SK-N-MC (cell line): ENCODE measurements around the gene ITGA11.

Source experiments
- EZH2 ChIP-seq: fragments of 200-600 bp; sonication (generic); IDR thresholded peaks from one replicate; pipeline ENCODE4 v1.6.1; 2017; ENCODE audit warnings: antibody characterized with exemption
- POLR2AphosphoS5 ChIP-seq: IDR thresholded peaks from 2 replicates; pipeline ENCODE4 v1.6.1; 2012; ENCODE audit warnings: mild to moderate bottlenecking, low read depth, low read length, borderline replicate concordance

DNA sequence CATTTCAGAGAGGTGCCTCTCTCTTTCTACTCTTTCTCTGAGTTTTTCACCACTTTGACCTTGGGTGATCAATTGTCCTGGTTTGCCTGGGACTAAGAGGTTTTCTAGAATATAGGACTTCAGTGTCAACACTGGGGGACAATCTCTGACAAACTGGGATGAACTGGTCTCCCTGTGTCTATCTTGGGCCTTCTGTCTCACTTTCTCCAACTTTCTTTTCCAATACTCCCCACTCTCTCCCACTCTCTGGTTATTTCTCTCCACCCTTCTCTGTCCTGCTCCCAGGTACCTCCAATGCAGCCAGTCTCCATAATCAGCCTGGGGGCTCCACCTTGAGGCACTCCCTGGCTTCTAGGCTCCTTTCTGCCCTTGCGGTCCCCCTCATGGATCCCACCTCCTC lies 4.7 kb upstream of the ITGA11 start:
- TF ChIP-seq EZH2 (no peak), POLR2AphosphoS5 (no peak)
